Right cardiac atrium (tissue), 5 donors: ENCODE measurements around the gene NAXD. TPM values are rescaled to one million over a fixed set of nuclear protein-coding genes. Genes with fewer than 3 reads are reported as not detected.

ENCODE experiments used
- ATAC-seq, 2 donors: fragments of 200-7000 bp; cut with Tn5 transposase; one replicate each; pipeline versions ENCODE4 v1.8.0 to v1.9.1; 2020; ENCODE audit warnings: moderate library complexity in 2 of 2, mild to moderate bottlenecking in 1 of 2
- DNase-seq, 3 donors: peaks; one replicate each; pipeline ENCODE4 v3.0.0-alpha.2; 2020
- H3K27ac ChIP-seq: one replicate; pipeline ENCODE4 v1.5.1; 2013; ENCODE audit warnings: mild to moderate bottlenecking, low read length, control low read depth, moderate library complexity
- H3K27me3 ChIP-seq: one replicate; pipeline ENCODE4 v1.6.1; 2013; ENCODE audit not compliant: control insufficient read depth, insufficient read depth
- H3K4me1 ChIP-seq: one replicate; pipeline ENCODE4 v1.6.1; 2013; ENCODE audit warnings: low read length; ENCODE audit not compliant: control insufficient read depth, insufficient read depth
- H3K4me3 ChIP-seq: one replicate; pipeline ENCODE4 v1.5.1; 2013; ENCODE audit warnings: low read length, control low read depth
- H3K9me3 ChIP-seq: one replicate; pipeline ENCODE4 v1.6.1; 2013; ENCODE audit warnings: low read length; ENCODE audit not compliant: control insufficient read depth
- WGBS: extraction: QIAGEN DNeasy Blood & Tissue Kit; methylation state at CpG from one replicate; pipeline ENCODE4 v1.1.7; 2013; 5-methylcytosine and 5-hydroxymethylcytosine counted together
- intact Hi-C, 4 donors: fragments of 100-400 bp; cut with DNase I; formaldehyde crosslinking; loops; one replicate each; pipeline versions ENCODE4 v1.11.0 to v1.14.0; 2022 to 2023
- polyA plus RNA-seq: library from polyadenylated mRNA; stranded (reverse); fragments of 200-250 nt; gene quantifications from one replicate; pipeline ENCODE4 v1.2.3, GENCODE V29; 2013
- total RNA-seq, 4 donors: library from RNA; stranded (reverse); fragmentation: NEBNext Ultra II Directional; extraction: Animal tissue kit (Norgen Biotek cat#: 25700); gene quantifications; one replicate each; pipeline ENCODE4 v1.2.1, GENCODE V29; 2021
- donor health status: healthy with polysubstance abuse.
- donor health status: DM: no; HTN: yes; CAD: no.
- donor health status: DM: no; HTN: no; CAD: no.
- donor health status: DM: no; HTN: yes; CAD: no; lungs with severe emphysema.
- donor health status: DM: yes; HTN: yes; CAD: no.

Gene NAXD
- total and polyA plus RNA-seq, 5 donors = 22.6 to 28.6 (median 25.7) TPM

GRCh38 chr13:110618167-110618566, 2.8 kb downstream of the NAXD start:
- 82% methylated on average over 8 of the region's 8 CpGs for WGBS
- peaks cover 10% of the 10 kb centered on the region for H3K4me1 ChIP-seq
- intact Hi-C loops = no loop called here
- H3K27ac ChIP-seq = no peak overlapping the region
- ATAC-seq (no peak), DNase-seq (no peak)
- H3K27me3 ChIP-seq = no peaks in the 10 kb centered on the region
- H3K9me3 ChIP-seq = no peaks in the 10 kb centered on the region
- no peak overlapping the region for H3K4me3 ChIP-seq

GRCh38 chr13:110618780-110619179, 3.4 kb downstream of the NAXD start:
- peaks cover 10% of the 10 kb centered on the region for H3K4me1 ChIP-seq
- 88% methylated on average over 9 of the region's 9 CpGs for WGBS
- H3K27me3 ChIP-seq = no peaks in the 10 kb centered on the region
- DNase-seq (no peak), ATAC-seq (no peak)
- intact Hi-C loops = no loop called here
- no peak overlapping the region for H3K27ac ChIP-seq
- no peak overlapping the region for H3K4me3 ChIP-seq
- no peaks in the 10 kb centered on the region for H3K9me3 ChIP-seq

DNA sequence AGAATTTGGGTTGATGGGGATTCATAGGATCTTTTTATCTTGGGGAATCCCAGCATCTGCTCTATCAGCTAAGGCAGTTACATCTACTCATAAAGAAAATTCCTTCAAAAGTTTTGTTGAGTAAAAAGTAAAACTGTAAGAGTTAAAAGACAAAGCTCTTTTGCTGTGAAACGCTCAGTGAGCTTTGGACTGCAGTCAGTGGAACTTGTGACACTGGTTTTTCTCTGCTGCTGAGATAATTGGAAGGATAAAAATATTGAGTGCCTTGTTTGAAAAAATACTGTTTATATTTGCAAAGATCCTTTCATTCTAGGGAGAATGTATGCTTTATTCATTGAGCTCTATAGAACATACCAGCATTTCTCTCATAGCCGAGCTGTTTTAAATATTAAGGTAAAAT, 5.3 kb downstream of the NAXD start:
- WGBS = 51% methylated on average over 2 of the region's 2 CpGs
- no peaks in the 10 kb centered on the region for H3K27me3 ChIP-seq
- no peak for ATAC-seq
- intact Hi-C loops = no loop called here
- H3K4me3 ChIP-seq = no peak overlapping the region
- H3K27ac ChIP-seq = no peak overlapping the region
- H3K9me3 ChIP-seq = no peaks in the 10 kb centered on the region
- peaks cover 6% of the 10 kb centered on the region for H3K4me1 ChIP-seq
- no peak for DNase-seq

GRCh38 chr13:110624766-110625756, 9.7 kb downstream of the NAXD start:
- no peak for DNase-seq
- intact Hi-C loops = no loop called here
- WGBS = 88% methylated on average over 41 of the region's 41 CpGs
- Histone ChIP-seq H3K4me1 (no peaks in the 10 kb centered on the region), H3K4me3 (no peak overlapping the region), H3K9me3 (no peaks in the 10 kb centered on the region), H3K27ac (no peak overlapping the region), H3K27me3 (no peaks in the 10 kb centered on the region)
- peak in 1 of 2 donors; percentile 15 for ATAC-seq

GRCh38 chr13:110625771-110626321, 10.5 kb downstream of the NAXD start:
- H3K4me3 ChIP-seq = no peak overlapping the region
- ATAC-seq (no peak), DNase-seq (no peak)
- no peaks in the 10 kb centered on the region for H3K9me3 ChIP-seq
- H3K4me1 ChIP-seq = no peaks in the 10 kb centered on the region
- H3K27ac ChIP-seq = no peak overlapping the region
- WGBS = 86% methylated on average over 19 of the region's 19 CpGs
- no peaks in the 10 kb centered on the region for H3K27me3 ChIP-seq
- intact Hi-C loops = no loop called here

GRCh38 chr13:110626521-110626920, 11.2 kb downstream of the NAXD start:
- intact Hi-C loops = no loop called here
- Histone ChIP-seq H3K27ac (no peak overlapping the region), H3K27me3 (no peaks in the 10 kb centered on the region), H3K4me3 (no peak overlapping the region), H3K4me1 (no peaks in the 10 kb centered on the region), H3K9me3 (no peaks in the 10 kb centered on the region)
- ATAC-seq = no peak
- DNase-seq = no peak
- WGBS = 81% methylated on average over 9 of the region's 9 CpGs

GRCh38 chr13:110627351-110627750, 12.0 kb downstream of the NAXD start:
- H3K4me1 ChIP-seq = no peaks in the 10 kb centered on the region
- DNase-seq (no peak), ATAC-seq (no peak)
- no peaks in the 10 kb centered on the region for H3K9me3 ChIP-seq
- H3K27ac ChIP-seq = no peak overlapping the region
- H3K27me3 ChIP-seq = no peaks in the 10 kb centered on the region
- no peak overlapping the region for H3K4me3 ChIP-seq
- intact Hi-C loops = no loop called here
- 84% methylated on average over 8 of the region's 8 CpGs for WGBS

- DNase-seq (peak in 1 of 3 donors; percentile 40), ATAC-seq (peak; percentile 22 to 32)
- intact Hi-C loops = no loop called here
- WGBS = 79% methylated on average over 12 of the region's 12 CpGs
- no peak overlapping the region for H3K27ac ChIP-seq
- no peaks in the 10 kb centered on the region for H3K27me3 ChIP-seq
- H3K4me3 ChIP-seq = no peak overlapping the region
- no peaks in the 10 kb centered on the region for H3K9me3 ChIP-seq
- H3K4me1 ChIP-seq = no peaks in the 10 kb centered on the region
Measured at GRCh38 chr13:110627761-110628476, 12.6 kb downstream of the NAXD start.

DNA sequence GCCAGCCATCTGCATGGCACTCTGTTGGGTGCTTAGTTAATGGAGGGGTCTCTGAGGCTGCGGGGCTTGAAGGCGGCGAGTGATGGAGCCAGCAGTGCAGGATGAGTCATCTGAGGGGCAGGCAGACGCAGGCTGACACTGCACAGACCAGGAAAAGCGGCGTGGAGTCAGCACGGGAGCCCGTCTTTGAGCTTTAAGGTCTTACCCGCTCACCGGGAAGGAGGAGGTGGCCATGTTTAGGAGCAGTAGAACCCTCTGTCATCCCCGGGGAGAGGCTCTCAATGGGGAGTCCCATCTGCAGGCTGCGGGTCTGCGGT, 13.1 kb downstream of the NAXD start:
- Histone ChIP-seq H3K27me3 (no peaks in the 10 kb centered on the region), H3K9me3 (no peaks in the 10 kb centered on the region), H3K4me1 (no peaks in the 10 kb centered on the region), H3K27ac (no peak overlapping the region), H3K4me3 (no peak overlapping the region)
- intact Hi-C loops = no loop called here
- 74% methylated on average over 13 of the region's 13 CpGs for WGBS
- DNase-seq = peak in 1 of 3 donors; percentile 47
- ATAC-seq = peak; percentile 38 to 58

- peak in 1 of 3 donors; percentile 42 for DNase-seq
- H3K4me1 ChIP-seq = no peaks in the 10 kb centered on the region
- ATAC-seq = no peak
- H3K27ac ChIP-seq = no peak overlapping the region
- no peaks in the 10 kb centered on the region for H3K9me3 ChIP-seq
- intact Hi-C loops = no loop called here
- H3K4me3 ChIP-seq = no peak overlapping the region
- no peaks in the 10 kb centered on the region for H3K27me3 ChIP-seq
- WGBS = 75% methylated on average over 19 of the region's 19 CpGs
Measured at GRCh38 chr13:110628952-110629701, 13.8 kb downstream of the NAXD start.
